Adipose tissue (tissue), 3 donors: ENCODE results near the gene CENPM. TPM values are rescaled to one million over a fixed set of nuclear protein-coding genes. Genes with fewer than 3 reads are reported as not detected.

ENCODE experiments used
- H3K27ac ChIP-seq: one replicate; pipeline ENCODE4 v1.5.1; 2013; ENCODE audit warnings: low read depth, low read length
- WGBS, 3 donors: extraction: QIAGEN DNeasy Blood & Tissue Kit; methylation state at CpG; one replicate each; pipeline ENCODE4 v1.1.7; 2013; 5-methylcytosine and 5-hydroxymethylcytosine counted together
- polyA plus RNA-seq, 3 donors: library from polyadenylated mRNA; stranded (reverse); fragments of 200-250 nt; gene quantifications; one replicate each; pipeline ENCODE4 v1.2.3, GENCODE V29; 2013
- donor health status: healthy with polysubstance abuse.
- donor health status: Bipolar disorder and iron deficiency.
- donor health status: healthy.

CENPM gene
- polyA plus RNA-seq, 3 donors = 0.74 to 3.1 (median 1.1) TPM

GRCh38 chr22:41907436-41908401 lies 39.2 kb downstream of the CENPM start:
- H3K27ac ChIP-seq = no peak overlapping the region
- WGBS, 3 donors = 80 to 88% (median 84%) methylated on average over 10 of the region's 10 CpGs

- H3K27ac ChIP-seq = no peak overlapping the region
- WGBS, 3 donors = 90 to 96% (median 94%) methylated on average over 5 of the region's 5 CpGs
Measured at GRCh38 chr22:41906822-41907221, 40.1 kb downstream of the CENPM start.

- H3K27ac ChIP-seq = no peak overlapping the region
- 88 to 95% (median 94%) methylated on average over 23 of the region's 23 CpGs for WGBS, 3 donors
Measured at GRCh38 chr22:41905411-41906202, 41.3 kb downstream of the CENPM start.

GRCh38 chr22:41904450-41905410 lies 42.2 kb downstream of the CENPM start:
- WGBS, 3 donors = 92 to 93% (median 93%) methylated on average over 23 to 24 of the region's 24 CpGs
- H3K27ac ChIP-seq = no peak overlapping the region

GRCh38 chr22:41902932-41903421 lies 44.0 kb downstream of the CENPM start:
- no peak overlapping the region for H3K27ac ChIP-seq
- WGBS, 3 donors = 84 to 88% (median 87%) methylated on average over 14 to 15 of the region's 15 CpGs

- H3K27ac ChIP-seq = no peak overlapping the region
Measured at GRCh38 chr22:41902016-41902415, 44.9 kb downstream of the CENPM start.

GRCh38 chr22:41900652-41901312 lies 46.2 kb downstream of the CENPM start:
- H3K27ac ChIP-seq = no peak overlapping the region
- 93 to 96% (median 96%) methylated on average over 8 of the region's 8 CpGs for whole genome bisulfite sequencing, 3 donors

More at GRCh38 chr22:41902016-41902415, 44.9 kb downstream of the CENPM start:
- 90 to 95% (median 94%) methylated on average over 7 of the region's 7 CpGs for WGBS, 3 donors

- H3K27ac ChIP-seq = no peak overlapping the region
- 88 to 90% (median 89%) methylated on average over 13 of the region's 13 CpGs for WGBS, 3 donors
Measured at GRCh38 chr22:41899992-41900651, 46.8 kb downstream of the CENPM start.

- 95 to 99% (median 95%) methylated on average over 5 of the region's 5 CpGs for WGBS, 3 donors
- H3K27ac ChIP-seq = no peak overlapping the region
Measured at GRCh38 chr22:41899110-41899509, 47.8 kb downstream of the CENPM start.

GRCh38 chr22:41898645-41899044 lies 48.3 kb downstream of the CENPM start:
- WGBS, 3 donors = 88 to 95% (median 91%) methylated on average over 11 of the region's 11 CpGs
- no peak overlapping the region for H3K27ac ChIP-seq

- no peak overlapping the region for H3K27ac ChIP-seq
- 84 to 90% (median 88%) methylated on average over 7 of the region's 7 CpGs for WGBS, 3 donors
Measured at GRCh38 chr22:41893591-41894375, 53.2 kb downstream of the CENPM start.

- H3K27ac ChIP-seq = no peak overlapping the region
- 84 to 95% (median 90%) methylated on average over 4 of the region's 4 CpGs for WGBS, 3 donors
Measured at GRCh38 chr22:41892721-41893120, 54.2 kb downstream of the CENPM start.

- WGBS, 3 donors = 95 to 96% (median 95%) methylated on average over 9 of the region's 9 CpGs
- H3K27ac ChIP-seq = no peak overlapping the region
Measured at GRCh38 chr22:41891407-41891806, 55.5 kb downstream of the CENPM start.
